ENCODE results near the gene PIGB.
"Not testable (repeated sequence)": the region's sequence is repeated elsewhere in the genome, so short reads cannot be mapped to it uniquely, and the experiment has no call there.

Gene PIGB

DNA sequence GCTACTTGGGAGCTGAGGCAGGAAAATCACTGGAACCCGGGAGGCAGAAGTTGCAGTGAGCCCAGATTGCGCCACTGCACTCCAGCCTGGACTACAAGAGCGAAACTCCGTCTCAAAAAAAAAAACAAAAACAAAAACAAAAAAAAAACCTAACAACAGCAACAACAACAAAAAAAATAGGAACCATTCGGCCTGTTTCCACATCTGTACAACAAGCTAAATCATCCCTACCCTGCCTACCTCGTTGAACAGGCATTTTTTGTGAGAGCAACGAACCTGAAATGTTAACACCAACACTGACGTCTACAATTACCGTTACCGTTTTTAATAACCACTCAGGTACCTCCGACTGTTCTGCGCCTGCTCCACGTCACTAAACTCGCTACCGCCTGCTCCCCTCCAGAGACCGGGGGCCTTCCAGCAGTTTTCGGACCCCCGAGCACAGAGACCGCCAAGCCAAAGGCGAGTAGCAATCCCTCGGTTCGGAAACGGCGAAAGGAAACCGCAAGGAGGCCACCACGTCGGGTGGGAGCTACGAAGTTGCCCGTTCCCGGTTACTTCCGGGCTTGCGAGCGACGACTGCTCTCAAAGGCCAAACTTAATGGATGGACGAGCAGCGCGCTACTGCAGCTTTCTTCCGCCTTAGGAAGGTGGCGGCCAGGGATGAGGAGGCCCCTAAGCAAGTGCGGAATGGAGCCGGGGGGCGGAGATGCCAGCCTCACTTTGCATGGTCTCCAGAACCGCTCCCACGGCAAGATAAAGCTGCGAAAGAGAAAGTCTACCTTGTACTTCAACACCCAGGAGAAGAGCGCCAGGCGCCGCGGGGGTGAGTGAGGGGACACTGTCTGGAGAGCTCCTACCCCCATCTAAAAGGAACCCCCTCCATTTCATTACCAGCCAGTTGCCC is at the start of gene PIGB, which contains the start of gene PIGBOS1:
Gene PIGB (plus strand): TSS at position 635 of the 907 bp plus-strand sequence. CDS start 29 bp downstream, at position 664.
Gene PIGBOS1 (minus strand): TSS at position 536 of the 907 bp plus-strand sequence. CDS start 1,331 bp downstream, outside the sequence.
- DNase-seq = peak; percentile 76

DNA sequence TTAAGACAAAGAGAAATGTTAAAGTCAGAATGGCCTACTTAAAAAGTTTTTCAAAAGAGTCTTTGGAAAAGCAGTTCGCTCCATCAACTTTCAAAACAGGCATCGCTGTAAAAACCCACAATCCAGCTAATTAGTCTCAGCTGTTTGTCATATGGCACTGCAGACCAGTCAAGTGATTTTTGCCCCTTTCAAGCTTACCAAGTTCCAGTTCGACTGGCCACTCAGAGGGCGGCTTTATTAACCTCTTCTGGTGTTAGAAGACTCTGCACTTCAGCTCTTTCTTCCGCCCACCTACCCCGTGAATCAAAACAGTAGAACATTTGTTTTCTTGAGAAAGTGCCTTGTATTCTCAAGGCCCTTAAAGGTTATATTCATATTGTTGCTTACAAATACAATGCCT is 48.7 kb upstream of the PIGB start:
- no peak for DNase-seq

DNA sequence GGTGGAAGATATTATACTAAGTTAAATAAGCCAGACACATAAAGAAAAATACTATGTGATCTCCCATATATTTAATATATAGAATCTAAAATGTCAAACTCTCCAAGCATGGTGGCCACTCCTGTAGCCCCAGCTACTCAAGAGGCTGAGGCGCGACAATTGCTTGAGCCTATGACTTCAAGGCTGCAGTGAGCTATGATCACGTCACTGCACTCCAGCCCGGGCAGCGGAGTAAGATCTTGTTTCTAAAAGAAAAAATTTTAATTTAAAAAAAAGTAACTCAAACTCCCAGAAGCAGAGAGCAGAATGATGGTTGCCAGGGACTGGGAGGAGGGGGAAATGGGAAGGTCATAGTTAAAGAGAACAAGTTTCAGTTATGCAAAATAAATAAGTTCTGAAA is 42.7 kb upstream of the PIGB start:
- DNase-seq = no peak

DNA sequence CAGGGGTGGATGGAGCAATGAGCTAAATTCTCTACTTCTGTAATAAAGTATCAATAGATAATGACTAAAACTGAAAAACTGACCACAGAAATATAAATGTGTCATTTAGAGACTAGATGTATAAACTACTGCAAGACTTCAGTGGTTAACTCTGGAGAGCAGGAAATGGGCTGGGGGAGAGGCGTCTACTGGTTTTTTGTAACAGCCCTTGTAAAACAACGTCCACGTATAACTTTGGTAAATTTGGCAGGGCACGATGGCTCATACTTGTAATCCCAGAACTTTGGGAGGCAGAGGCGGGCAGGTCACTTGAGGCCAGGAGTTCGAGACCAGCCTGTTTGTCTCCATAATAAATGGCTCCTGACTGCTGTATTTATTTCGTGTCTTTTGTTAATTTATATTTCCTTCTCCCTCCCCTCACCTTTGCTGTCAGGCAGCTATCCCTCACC is 41.9 kb upstream of the PIGB start:
- DNase-seq = no peak

- DNase-seq = no peak
Measured at GRCh38 chr15:55277715-55278114, 41.3 kb upstream of the PIGB start.

GRCh38 chr15:55279100-55279745 is 39.8 kb upstream of the PIGB start:
- DNase-seq = no peak

- no peak for DNase-seq
Measured at GRCh38 chr15:55279746-55280351, 39.2 kb upstream of the PIGB start.

- not testable (repeated sequence) for DNase-seq
Measured at GRCh38 chr15:55280589-55280988, 38.4 kb upstream of the PIGB start.

GRCh38 chr15:55281517-55282228 is 37.3 kb upstream of the PIGB start:
- no peak for DNase-seq

DNA sequence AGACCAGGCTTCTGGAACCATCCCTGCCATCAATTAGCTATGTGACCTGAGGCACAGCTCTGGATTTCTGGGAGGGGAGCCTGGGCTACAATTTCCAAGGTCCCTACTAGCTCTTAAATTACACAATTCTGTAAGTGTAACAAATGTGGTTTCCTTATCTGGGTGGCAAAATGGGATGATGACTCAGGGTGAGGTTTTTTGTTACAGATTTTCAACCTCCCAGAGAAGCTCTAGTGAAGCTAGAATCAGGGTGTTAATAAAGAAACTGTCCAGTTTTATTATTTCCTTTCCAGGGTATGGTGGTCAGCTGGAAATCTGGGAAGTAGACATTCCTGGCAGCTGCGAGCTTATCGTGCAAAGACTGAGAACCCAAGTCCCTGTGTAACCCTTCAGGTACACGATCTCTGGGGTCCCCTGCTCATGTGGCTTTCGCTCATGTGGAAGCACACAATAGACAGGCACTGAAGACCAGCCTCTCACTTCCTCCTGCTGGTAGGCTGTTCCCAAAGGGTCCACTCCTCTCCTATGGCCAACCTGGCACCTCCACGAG is 36.7 kb upstream of the PIGB start:
- DNase-seq = no peak

DNA sequence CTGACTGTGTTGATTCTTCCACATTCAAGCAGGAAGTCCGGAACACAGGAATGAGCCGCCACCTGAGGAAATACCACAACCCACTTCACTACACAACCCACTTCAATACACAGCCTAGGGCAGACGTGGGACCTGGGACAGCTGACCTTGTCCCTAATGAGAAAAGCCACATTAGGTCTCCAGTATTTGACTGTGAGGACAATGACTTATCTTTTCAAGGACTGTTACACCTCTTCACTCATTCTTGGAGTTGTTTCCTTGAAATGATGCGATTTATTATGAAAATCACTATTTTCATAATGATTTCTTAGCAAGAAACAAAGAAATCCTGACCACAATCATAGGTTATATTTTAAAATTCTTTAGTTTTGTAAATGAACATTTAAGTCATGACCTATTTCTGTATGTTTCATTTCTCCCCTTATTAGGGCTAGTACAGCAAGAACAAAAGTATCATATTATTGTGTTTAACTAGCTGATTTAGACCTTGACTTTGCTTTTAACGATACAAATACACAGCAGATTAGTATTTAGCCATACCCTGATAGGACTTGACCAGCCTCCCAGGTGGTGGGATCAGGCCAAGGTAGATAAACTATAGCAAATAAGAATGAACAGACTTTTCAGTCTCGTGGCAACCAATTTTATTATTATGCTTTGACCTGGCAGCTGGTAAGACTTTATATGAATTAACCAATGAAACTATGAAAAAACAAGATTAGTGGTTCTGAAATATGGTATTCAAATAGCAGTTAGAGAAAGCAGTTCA is 35.5 kb upstream of the PIGB start:
- no peak for DNase-seq

GRCh38 chr15:55284426-55284825 is 34.6 kb upstream of the PIGB start:
- DNase-seq = no peak

GRCh38 chr15:55286442-55287189 is 32.4 kb upstream of the PIGB start:
- DNase-seq = not testable (repeated sequence)

GRCh38 chr15:55288006-55288717 is 30.9 kb upstream of the PIGB start:
- no peak for DNase-seq

GRCh38 chr15:55289011-55289745 is 29.8 kb upstream of the PIGB start:
- no peak for DNase-seq

GRCh38 chr15:55289746-55290527 is 29.1 kb upstream of the PIGB start, which contains the start of gene RAB27A:
RAB27A (minus strand) TSS chr15:55289813; CDS start chr15:55234934, 54,879 bp downstream.
- peak; percentile 35 for DNase-seq

DNA sequence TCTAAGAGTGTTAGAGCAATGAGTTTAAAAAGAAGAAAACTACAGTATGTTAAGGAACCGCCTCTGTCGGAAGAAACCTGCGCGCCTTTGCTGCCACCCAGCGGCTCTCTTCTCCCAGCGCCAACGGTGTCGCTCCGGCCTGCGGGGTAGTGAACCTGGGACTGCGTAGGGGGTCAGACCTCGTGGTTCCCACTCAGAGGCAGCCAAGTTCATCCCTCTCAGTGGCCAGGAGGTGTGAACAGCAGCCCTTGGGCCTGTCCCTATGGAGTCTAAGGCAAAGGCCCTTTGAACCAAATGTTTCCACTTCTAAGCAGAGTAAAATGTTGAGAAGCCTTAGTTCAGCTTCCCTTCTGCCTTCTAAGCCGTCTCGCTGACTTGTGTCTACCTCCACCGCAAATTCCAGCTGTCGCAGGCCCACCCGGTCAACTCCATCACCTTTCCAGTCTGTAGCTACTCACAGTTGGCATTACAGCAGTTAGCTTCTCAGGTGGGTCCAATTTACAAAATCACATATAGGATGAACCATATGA is 28.4 kb upstream of the PIGB start:
- peak; percentile 46 for DNase-seq

DNA sequence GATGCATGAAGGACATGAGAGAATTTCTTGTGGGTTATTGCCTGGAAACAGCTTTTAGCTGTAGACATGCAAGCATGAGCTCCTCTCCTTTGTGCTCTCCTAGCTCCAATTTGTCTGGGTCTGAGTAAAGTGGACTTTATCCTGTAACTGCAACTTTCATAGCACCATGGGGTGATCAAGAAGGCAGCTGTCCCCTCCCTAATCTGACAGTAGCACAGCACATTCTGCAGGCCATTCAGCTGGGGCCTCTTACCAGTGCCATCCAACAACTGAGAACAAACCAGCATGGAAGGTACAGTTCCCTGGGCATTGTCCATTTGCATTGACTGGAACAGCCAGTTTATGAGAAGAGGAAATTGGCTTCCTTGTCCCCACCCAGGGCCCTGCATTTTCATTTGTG is 21.7 kb upstream of the PIGB start:
- no peak for DNase-seq

Data from NCI-H2171 (cell line).